Hair follicular keratinocyte (primary cell): ENCODE data around the gene PHF24. TPM values are rescaled to one million over a fixed set of nuclear protein-coding genes. Genes with fewer than 3 reads are reported as not detected.

Source experiments
- total RNA-seq: library from RNA; depleted of rRNA; stranded (reverse); fragments of >200 nt; gene quantifications from 2 replicates; pipeline ENCODE4 v1.2.3, GENCODE V29; 2015

The PHF24 gene
- total RNA-seq, result 0.27 and 0.62 TPM in 2 replicates

GRCh38 chr9:34957492-34958410 is at the start of gene PHF24:
TSS of gene PHF24 (plus strand) at chr9:34958285. CDS start at chr9:34971299, 13,014 bp downstream.

GRCh38 chr9:34989003-34989945 is 31.2 kb downstream of the PHF24 start, which contains the start of gene DNAJB5:
TSS of gene DNAJB5 (plus strand) at chr9:34989745. CDS start at chr9:34990631, 886 bp downstream.

Other genes starting within 250 kb of the PHF24 start
- gene CCL21, start 248.1 kb upstream of the PHF24 start, total RNA-seq, result 0.31 TPM in 1 of 2 replicates, not detected in the other
- 28.9 and 29.7 TPM in 2 replicates for gene DNAJB5, start 31.5 kb downstream of the PHF24 start, total RNA-seq
- gene VCP, start 114.3 kb downstream of the PHF24 start, total RNA-seq, result 270 and 324 TPM in 2 replicates
- 20.4 and 38.7 TPM in 2 replicates for gene FANCG, start 121.7 kb downstream of the PHF24 start, total RNA-seq
- gene PIGO, start 138.3 kb downstream of the PHF24 start, total RNA-seq, result 22.6 and 27.0 TPM in 2 replicates
- gene STOML2, start 144.8 kb downstream of the PHF24 start, total RNA-seq, result 192 and 304 TPM in 2 replicates
- 25.9 and 44.3 TPM in 2 replicates for gene ATOSB, start 157.6 kb downstream of the PHF24 start, total RNA-seq
- gene UNC13B, start 203.7 kb downstream of the PHF24 start, total RNA-seq, result 12.0 and 15.3 TPM in 2 replicates